NT2/D1 (cell line): ENCODE data around the gene TAX1BP1.

Experiments used
- DNase-seq: peaks from one replicate; pipeline ENCODE4 v3.0.0-alpha.2; 2011; ENCODE audit warnings: low read depth, low spot score
- H3K27me3 ChIP-seq: 2 replicates; pipeline ENCODE4 v1.6.0; 2011; ENCODE audit warnings: mild to moderate bottlenecking; ENCODE audit not compliant: insufficient read length, insufficient read depth
- H3K36me3 ChIP-seq: 2 replicates; pipeline ENCODE4 v1.6.1; 2011; ENCODE audit warnings: mild to moderate bottlenecking, low read length, mixed read lengths; ENCODE audit not compliant: insufficient read depth, insufficient read length
- H3K4me1 ChIP-seq: 2 replicates; pipeline ENCODE4 v1.5.1; 2011; ENCODE audit not compliant: insufficient read depth, insufficient read length
- H3K4me3 ChIP-seq: 2 replicates; pipeline ENCODE4 v1.5.1; 2011; ENCODE audit warnings: low read depth; ENCODE audit not compliant: insufficient read length
- H3K9ac ChIP-seq: 2 replicates; pipeline ENCODE4 v1.6.0; 2011; ENCODE audit warnings: low read depth; ENCODE audit not compliant: insufficient read length
- H3K9me3 ChIP-seq: 2 replicates; pipeline ENCODE4 v1.5.1; 2011; ENCODE audit warnings: mild to moderate bottlenecking, low read length; ENCODE audit not compliant: insufficient read depth
- SUZ12 ChIP-seq: IDR thresholded peaks from 2 replicates; pipeline ENCODE4 v1.6.1; 2011; ENCODE audit not compliant: insufficient read length, insufficient read depth; ENCODE audit errors: extremely low read depth
- YY1 ChIP-seq: IDR thresholded peaks from 2 replicates; pipeline ENCODE4 v1.6.1; 2011; ENCODE audit not compliant: insufficient read length, insufficient read depth
- ZNF274 ChIP-seq: IDR thresholded peaks from 2 replicates; pipeline ENCODE4 v1.6.1; 2011; ENCODE audit warnings: mild to moderate bottlenecking, low read depth, low read length

TAX1BP1 gene

DNA sequence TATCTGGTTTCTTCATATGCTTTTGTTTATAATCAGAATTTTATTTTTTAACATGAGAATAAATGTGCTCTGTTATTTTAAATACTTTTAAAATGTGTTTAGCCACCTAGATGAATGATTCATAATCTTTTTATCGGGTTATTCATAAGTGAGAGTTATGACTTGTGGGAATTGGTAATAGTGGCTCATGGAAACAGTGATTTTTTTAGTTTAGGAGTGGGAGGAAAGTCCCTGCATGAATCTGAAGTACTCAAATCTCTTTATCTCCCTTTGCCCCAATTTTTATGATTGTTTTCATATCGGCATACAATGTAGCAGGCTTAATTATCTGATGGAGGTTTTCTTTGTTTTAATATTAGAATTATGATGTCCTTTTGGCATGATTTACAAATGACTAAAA lies 42.9 kb downstream of the TAX1BP1 start:
- DNase-seq, result no peak
- Histone ChIP-seq H3K4me3 (no peak overlapping the region), H3K9ac (no peak overlapping the region), H3K4me1 (no peaks in the 10 kb centered on the region), H3K36me3 (peaks cover 24% of the 10 kb centered on the region), H3K27me3 (no peaks in the 10 kb centered on the region), H3K9me3 (no peaks in the 10 kb centered on the region)
- no peak for TF ChIP-seq SUZ12
- no peak for TF ChIP-seq YY1
- TF ChIP-seq ZNF274, result no peak

GRCh38 chr7:27784399-27785053 lies 44.6 kb downstream of the TAX1BP1 start:
- H3K4me3 ChIP-seq, result no peak overlapping the region
- no peaks in the 10 kb centered on the region for H3K9me3 ChIP-seq
- TF ChIP-seq SUZ12 (no peak), YY1 (no peak), ZNF274 (no peak)
- peak; percentile 16 for DNase-seq
- H3K36me3 ChIP-seq, result peaks cover 20% of the 10 kb centered on the region
- no peaks in the 10 kb centered on the region for H3K27me3 ChIP-seq
- H3K4me1 ChIP-seq, result no peaks in the 10 kb centered on the region
- H3K9ac ChIP-seq, result no peak overlapping the region

GRCh38 chr7:27788437-27788836 lies 48.5 kb downstream of the TAX1BP1 start:
- Histone ChIP-seq H3K9ac (no peak overlapping the region), H3K36me3 (peaks cover 33% of the 10 kb centered on the region), H3K4me1 (no peaks in the 10 kb centered on the region), H3K9me3 (no peaks in the 10 kb centered on the region), H3K4me3 (no peak overlapping the region), H3K27me3 (no peaks in the 10 kb centered on the region)
- DNase-seq, result no peak
- TF ChIP-seq ZNF274 (no peak), YY1 (no peak), SUZ12 (no peak)

- Histone ChIP-seq H3K9me3 (no peaks in the 10 kb centered on the region), H3K9ac (no peak overlapping the region), H3K4me1 (no peaks in the 10 kb centered on the region), H3K4me3 (no peak overlapping the region), H3K36me3 (peaks cover 32% of the 10 kb centered on the region), H3K27me3 (no peaks in the 10 kb centered on the region)
- TF ChIP-seq SUZ12 (no peak), YY1 (no peak), ZNF274 (no peak)
- no peak for DNase-seq
Observed at GRCh38 chr7:27793780-27794179, 53.8 kb downstream of the TAX1BP1 start.

GRCh38 chr7:27795977-27796376 lies 56.0 kb downstream of the TAX1BP1 start:
- Histone ChIP-seq H3K4me3 (no peak overlapping the region), H3K9me3 (no peaks in the 10 kb centered on the region), H3K36me3 (peaks cover 36% of the 10 kb centered on the region), H3K27me3 (no peaks in the 10 kb centered on the region), H3K9ac (no peak overlapping the region), H3K4me1 (no peaks in the 10 kb centered on the region)
- no peak for TF ChIP-seq ZNF274
- no peak for TF ChIP-seq YY1
- TF ChIP-seq SUZ12, result no peak
- DNase-seq, result no peak

- Histone ChIP-seq H3K4me1 (no peaks in the 10 kb centered on the region), H3K36me3 (peaks cover 15% of the 10 kb centered on the region), H3K9ac (no peak overlapping the region), H3K4me3 (no peak overlapping the region), H3K9me3 (no peaks in the 10 kb centered on the region), H3K27me3 (no peaks in the 10 kb centered on the region)
- TF ChIP-seq ZNF274 (no peak), YY1 (no peak)
- DNase-seq, result no peak
Observed at GRCh38 chr7:27799212-27799611, 59.2 kb downstream of the TAX1BP1 start.

DNA sequence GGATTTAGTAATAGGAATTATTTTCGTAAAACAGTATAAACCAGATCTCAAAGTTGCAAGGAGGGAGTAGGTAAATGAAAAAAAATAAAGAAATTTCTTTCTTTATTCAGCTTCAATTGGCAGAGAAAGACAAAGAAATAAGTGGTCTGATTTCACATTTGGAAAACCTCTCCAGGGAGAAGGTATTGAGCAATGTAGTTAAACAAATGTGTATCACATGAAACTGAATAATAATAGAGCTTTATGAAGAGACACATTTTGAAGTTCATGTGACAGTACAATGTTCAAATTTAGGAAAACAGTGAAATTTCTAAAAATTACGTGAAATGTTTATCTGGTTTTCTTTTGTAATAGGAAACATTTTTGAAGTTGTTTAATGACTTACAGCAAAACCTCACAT lies 63.0 kb downstream of the TAX1BP1 start:
- TF ChIP-seq ZNF274, result no peak
- TF ChIP-seq YY1, result no peak
- TF ChIP-seq SUZ12, result no peak
- H3K27me3 ChIP-seq, result no peaks in the 10 kb centered on the region
- H3K9me3 ChIP-seq, result no peaks in the 10 kb centered on the region
- no peak overlapping the region for H3K9ac ChIP-seq
- no peak for DNase-seq
- peaks cover 4% of the 10 kb centered on the region for H3K36me3 ChIP-seq
- H3K4me3 ChIP-seq, result no peak overlapping the region
- no peaks in the 10 kb centered on the region for H3K4me1 ChIP-seq
